DND-41 (cell line): Measurements from ENCODE around the gene C3orf70.

Source experiments
- CTCF ChIP-seq: IDR thresholded peaks from 2 replicates; pipeline ENCODE4 v1.5.1; 2012; ENCODE audit warnings: borderline replicate concordance, low read length, moderate library complexity, mild to moderate bottlenecking; ENCODE audit not compliant: poor library complexity, severe bottlenecking; ENCODE audit errors: extremely low read depth
- EZH2 ChIP-seq: IDR thresholded peaks from 3 replicates; pipeline ENCODE4 v1.6.1; 2012; ENCODE audit warnings: borderline replicate concordance, low read depth, mild to moderate bottlenecking, moderate library complexity, low read length, inconsistent platforms; ENCODE audit not compliant: severe bottlenecking

- TF ChIP-seq CTCF (no peak), EZH2 (no peak)
Observed at GRCh38 chr3:185084402-185084801, 68.5 kb downstream of the C3orf70 start.
